Endodermal cell (in vitro differentiated cells): ENCODE results near the gene CCDC27. TPM values are rescaled to one million over a fixed set of nuclear protein-coding genes. Genes with fewer than 3 reads are reported as not detected.

Experiments used
- DNase-seq: peaks from one replicate; pipeline ENCODE4 v3.0.0-alpha.2; 2017
- H3K27ac ChIP-seq: 2 replicates; pipeline ENCODE4 v1.5.1; 2013; ENCODE audit warnings: mild to moderate bottlenecking, low read depth, low read length, moderate library complexity
- H3K27me3 ChIP-seq: 2 replicates; pipeline ENCODE4 v1.6.1; 2013; ENCODE audit warnings: mild to moderate bottlenecking, low read length, moderate library complexity; ENCODE audit not compliant: insufficient read depth, control insufficient read depth, poor library complexity, severe bottlenecking
- H3K36me3 ChIP-seq: 2 replicates; pipeline ENCODE4 v1.7.0; 2013; ENCODE audit warnings: mild to moderate bottlenecking, low read length, moderate library complexity; ENCODE audit not compliant: control insufficient read depth, insufficient read depth
- H3K4me1 ChIP-seq: one replicate; pipeline ENCODE4 v1.7.0; 2013; ENCODE audit warnings: low read length; ENCODE audit not compliant: control insufficient read depth, insufficient read depth
- H3K4me3 ChIP-seq: 2 replicates; pipeline ENCODE4 v1.5.1; 2013; ENCODE audit warnings: mild to moderate bottlenecking, low read length, moderate library complexity
- H3K9ac ChIP-seq: 2 replicates; pipeline ENCODE4 v1.6.1; 2013; ENCODE audit warnings: mild to moderate bottlenecking, low read length, moderate library complexity; ENCODE audit not compliant: poor library complexity, severe bottlenecking; ENCODE audit errors: extremely low read depth
- H3K9me3 ChIP-seq: 2 replicates; pipeline ENCODE4 v1.6.1; 2013; ENCODE audit warnings: mild to moderate bottlenecking, low read length, moderate library complexity; ENCODE audit not compliant: control insufficient read depth
- H3K27ac Mint-ChIP-seq: 2 replicates; pipeline ENCODE4 v1.8.0; 2020; ENCODE audit warnings: mixed read lengths
- H3K27me3 Mint-ChIP-seq: 2 replicates; pipeline ENCODE4 v1.8.0; 2021; ENCODE audit warnings: mild to moderate bottlenecking, mixed read lengths; ENCODE audit not compliant: insufficient read depth
- H3K36me3 Mint-ChIP-seq: 2 replicates; pipeline ENCODE4 v1.8.0; 2020; ENCODE audit warnings: low read depth, mixed read lengths
- H3K4me1 Mint-ChIP-seq: 2 replicates; pipeline ENCODE4 v1.8.0; 2020; ENCODE audit warnings: mixed read lengths
- H3K4me3 Mint-ChIP-seq: 2 replicates; pipeline ENCODE4 v1.8.0; 2020; ENCODE audit warnings: mild to moderate bottlenecking, moderate library complexity, mixed read lengths
- H3K9me3 Mint-ChIP-seq: 2 replicates; pipeline ENCODE4 v1.8.0; 2020; ENCODE audit warnings: mild to moderate bottlenecking, mixed read lengths
- CTCF ChIP-seq: fragments of 200-600 bp; sonication (generic); conservative IDR thresholded peaks from 2 replicates; pipeline ENCODE4 v1.5.0; 2021; ENCODE audit warnings: antibody characterized with exemption, mild to moderate bottlenecking
- WGBS, 2 experiments: methylation state at CpG; one replicate each; pipeline versions ENCODE4 v1.1.5 to v1.1.7; 2013; ENCODE audit warnings: missing lambda C conversion rate in 2 of 2, mixed read lengths in 1 of 2; ENCODE audit not compliant: insufficient coverage in 1 of 2, insufficient read length in 1 of 2; 5-methylcytosine and 5-hydroxymethylcytosine counted together
- total RNA-seq, 2 donors: library from RNA; stranded (reverse); fragmentation: NEBNext Ultra II Directional in 1 of 2; extraction: Animal tissue kit (Norgen Biotek cat#: 25700) in 1 of 2; gene quantifications; 2 replicates in 1 of 2; 3 replicates in 1 of 2; pipeline ENCODE4 v1.2.1, GENCODE V29; 2021

Gene CCDC27
- total RNA-seq, 2 donors from 2014 or later = not detected

- Mint-ChIP-seq H3K4me1 (no peaks in the 10 kb centered on the region), H3K27me3 (peaks cover 4% of the 10 kb centered on the region), H3K27ac (no peak overlapping the region), H3K36me3 (no peaks in the 10 kb centered on the region), H3K4me3 (no peak overlapping the region), H3K9me3 (no peaks in the 10 kb centered on the region)
- H3K9ac ChIP-seq = no peak overlapping the region
- H3K4me1 ChIP-seq = no peaks in the 10 kb centered on the region
- WGBS, 2 experiments = 68 to 80% methylated on average over 11 to 37 of the region's 37 CpGs
- H3K27me3 ChIP-seq = no peaks in the 10 kb centered on the region
- peak; percentile 74 for TF ChIP-seq CTCF
- H3K9me3 ChIP-seq = no peaks in the 10 kb centered on the region
- no peak overlapping the region for H3K27ac ChIP-seq
- DNase-seq = peak; percentile 91
- no peaks in the 10 kb centered on the region for H3K36me3 ChIP-seq
- no peak overlapping the region for H3K4me3 ChIP-seq
Measured at GRCh38 chr1:3727042-3727824, 25.0 kb upstream of the CCDC27 start.

GRCh38 chr1:3727825-3728776 lies 24.1 kb upstream of the CCDC27 start:
- Histone ChIP-seq H3K36me3 (no peaks in the 10 kb centered on the region), H3K9me3 (no peaks in the 10 kb centered on the region), H3K27me3 (no peaks in the 10 kb centered on the region), H3K9ac (no peak overlapping the region), H3K4me1 (no peaks in the 10 kb centered on the region), H3K4me3 (no peak overlapping the region), H3K27ac (no peak overlapping the region)
- WGBS, 2 experiments = 90% methylated on average over 18 to 31 of the region's 31 CpGs
- Mint-ChIP-seq H3K27ac (no peak overlapping the region), H3K9me3 (no peaks in the 10 kb centered on the region), H3K27me3 (peaks cover 4% of the 10 kb centered on the region), H3K4me1 (no peaks in the 10 kb centered on the region), H3K4me3 (no peak overlapping the region), H3K36me3 (no peaks in the 10 kb centered on the region)
- no peak for TF ChIP-seq CTCF
- DNase-seq = no peak

- no peak overlapping the region for H3K27ac Mint-ChIP-seq
- Histone ChIP-seq H3K36me3 (no peaks in the 10 kb centered on the region), H3K9me3 (no peaks in the 10 kb centered on the region), H3K4me3 (no peak overlapping the region), H3K27me3 (no peaks in the 10 kb centered on the region), H3K4me1 (no peaks in the 10 kb centered on the region), H3K9ac (no peak overlapping the region), H3K27ac (no peak overlapping the region)
- no peak overlapping the region for H3K4me3 Mint-ChIP-seq
- no peaks in the 10 kb centered on the region for H3K9me3 Mint-ChIP-seq
- no peaks in the 10 kb centered on the region for H3K36me3 Mint-ChIP-seq
- 88 to 90% methylated on average over 14 to 32 of the region's 32 CpGs for WGBS, 2 experiments
- no peak for DNase-seq
- peaks cover 4% of the 10 kb centered on the region for H3K27me3 Mint-ChIP-seq
- no peak for TF ChIP-seq CTCF
- H3K4me1 Mint-ChIP-seq = no peaks in the 10 kb centered on the region
Measured at GRCh38 chr1:3729594-3730542, 22.4 kb upstream of the CCDC27 start.
